Upper lobe of right lung (tissue), 1 donor: Measurements from ENCODE around the gene EYS. TPM values are rescaled to one million over a fixed set of nuclear protein-coding genes. Genes with fewer than 3 reads are reported as not detected.
A peak's percentile ranks its signal among the peaks of the same experiment; 100 is the strongest.
"Not testable (repeated sequence)": the region's sequence is repeated elsewhere in the genome, so short reads cannot be mapped to it uniquely, and the experiment has no call there.

Experiments
- ATAC-seq: fragments of 200-7000 bp; cut with Tn5 transposase; one replicate; pipeline ENCODE4 v1.9.1; 2020; ENCODE audit warnings: mild to moderate bottlenecking, moderate library complexity
- DNase-seq: peaks from one replicate; pipeline ENCODE4 v3.0.0-alpha.2; 2020
- H3K27ac ChIP-seq: fragments of 200-600 bp; one replicate; pipeline ENCODE4 v1.8.0; 2022
- H3K27me3 ChIP-seq: fragments of 200-600 bp; one replicate; pipeline ENCODE4 v1.8.0; 2022; ENCODE audit warnings: mild to moderate bottlenecking
- H3K36me3 ChIP-seq: fragments of 200-600 bp; one replicate; pipeline ENCODE4 v1.8.0; 2022
- H3K4me1 ChIP-seq: fragments of 200-600 bp; one replicate; pipeline ENCODE4 v1.8.0; 2022
- H3K4me3 ChIP-seq: fragments of 200-600 bp; one replicate; pipeline ENCODE4 v1.8.0; 2022; ENCODE audit warnings: mild to moderate bottlenecking
- H3K9me3 ChIP-seq: fragments of 200-600 bp; one replicate; pipeline ENCODE4 v1.8.0; 2022
- intact Hi-C: fragments of 100-400 bp; cut with DNase I; formaldehyde crosslinking; loops from one replicate; pipeline ENCODE4 v1.11.0; 2022
- total RNA-seq: library from RNA; stranded (reverse); fragmentation: NEBNext Ultra II Directional; extraction: Animal tissue kit (Norgen Biotek cat#: 25700); gene quantifications from one replicate; pipeline ENCODE4 v1.2.1, GENCODE V29; 2021
- TF ChIP-seq, protein P1 (sequence below): fragments of 200-600 bp; IDR thresholded peaks from one replicate; pipeline ENCODE4 v1.8.0; 2022; ENCODE audit warnings: antibody characterized with exemption
- donor health status: DM: no; HTN: yes; CAD: no; lungs with severe emphysema.

The EYS gene
- total RNA-seq, 1 donor from 2014 or later: not detected

DNA sequence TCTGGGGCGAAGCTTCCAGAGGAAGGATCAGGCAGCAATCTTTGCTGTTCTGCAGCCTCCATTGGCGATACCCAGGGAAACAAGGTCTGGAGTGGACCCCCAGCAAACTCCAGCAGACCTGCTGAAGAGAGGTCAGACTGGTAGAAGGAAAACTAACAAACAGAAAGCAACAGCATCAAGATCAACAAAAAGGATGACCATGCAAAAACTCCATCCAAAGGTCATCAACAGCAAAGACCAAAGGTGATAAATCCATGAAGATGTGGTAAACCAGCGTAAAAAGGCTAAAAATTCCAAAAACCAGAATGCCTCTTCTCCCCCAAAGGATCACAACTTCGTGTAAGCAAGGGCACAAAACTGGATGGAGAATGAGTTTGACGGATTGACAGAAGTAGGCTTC, 1818.6 kb downstream of the EYS start:
- TF ChIP-seq, protein P1, sequence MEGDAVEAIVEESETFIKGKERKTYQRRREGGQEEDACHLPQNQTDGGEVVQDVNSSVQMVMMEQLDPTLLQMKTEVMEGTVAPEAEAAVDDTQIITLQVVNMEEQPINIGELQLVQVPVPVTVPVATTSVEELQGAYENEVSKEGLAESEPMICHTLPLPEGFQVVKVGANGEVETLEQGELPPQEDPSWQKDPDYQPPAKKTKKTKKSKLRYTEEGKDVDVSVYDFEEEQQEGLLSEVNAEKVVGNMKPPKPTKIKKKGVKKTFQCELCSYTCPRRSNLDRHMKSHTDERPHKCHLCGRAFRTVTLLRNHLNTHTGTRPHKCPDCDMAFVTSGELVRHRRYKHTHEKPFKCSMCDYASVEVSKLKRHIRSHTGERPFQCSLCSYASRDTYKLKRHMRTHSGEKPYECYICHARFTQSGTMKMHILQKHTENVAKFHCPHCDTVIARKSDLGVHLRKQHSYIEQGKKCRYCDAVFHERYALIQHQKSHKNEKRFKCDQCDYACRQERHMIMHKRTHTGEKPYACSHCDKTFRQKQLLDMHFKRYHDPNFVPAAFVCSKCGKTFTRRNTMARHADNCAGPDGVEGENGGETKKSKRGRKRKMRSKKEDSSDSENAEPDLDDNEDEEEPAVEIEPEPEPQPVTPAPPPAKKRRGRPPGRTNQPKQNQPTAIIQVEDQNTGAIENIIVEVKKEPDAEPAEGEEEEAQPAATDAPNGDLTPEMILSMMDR: no peak
- no peaks in the 10 kb centered on the region for H3K9me3 ChIP-seq
- H3K36me3 ChIP-seq: no peaks in the 10 kb centered on the region
- intact Hi-C loops: no loop called here
- DNase-seq: no peak
- ATAC-seq: no peak
- H3K4me1 ChIP-seq: no peaks in the 10 kb centered on the region
- H3K4me3 ChIP-seq: no peak overlapping the region
- no peaks in the 10 kb centered on the region for H3K27me3 ChIP-seq
- no peak overlapping the region for H3K27ac ChIP-seq

DNA sequence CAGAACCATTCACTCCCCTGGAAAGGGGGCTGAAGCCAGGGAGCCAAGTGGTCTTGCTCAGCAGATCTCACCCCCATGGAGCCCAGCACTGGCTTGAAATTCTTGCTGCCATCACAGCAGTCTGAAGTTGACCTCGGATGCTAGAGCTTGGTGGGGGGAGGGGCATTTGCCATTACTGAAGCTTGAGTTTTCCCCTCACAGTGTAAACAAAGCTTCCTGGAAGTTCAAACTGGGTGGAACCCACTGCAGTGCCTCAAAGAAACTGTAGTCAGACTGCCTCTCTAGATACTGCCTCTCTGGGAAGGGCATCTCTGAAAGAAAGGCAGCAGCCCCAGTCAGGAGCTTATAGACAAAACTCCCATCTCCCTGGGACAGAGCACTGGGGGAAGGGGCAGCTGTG, 1819.2 kb downstream of the EYS start:
- DNase-seq, H3K9me3 ChIP-seq, H3K27ac ChIP-seq, H3K4me3 ChIP-seq, H3K36me3 ChIP-seq, ATAC-seq, H3K4me1 ChIP-seq, H3K27me3 ChIP-seq, intact Hi-C loops: not testable (repeated sequence)

DNA sequence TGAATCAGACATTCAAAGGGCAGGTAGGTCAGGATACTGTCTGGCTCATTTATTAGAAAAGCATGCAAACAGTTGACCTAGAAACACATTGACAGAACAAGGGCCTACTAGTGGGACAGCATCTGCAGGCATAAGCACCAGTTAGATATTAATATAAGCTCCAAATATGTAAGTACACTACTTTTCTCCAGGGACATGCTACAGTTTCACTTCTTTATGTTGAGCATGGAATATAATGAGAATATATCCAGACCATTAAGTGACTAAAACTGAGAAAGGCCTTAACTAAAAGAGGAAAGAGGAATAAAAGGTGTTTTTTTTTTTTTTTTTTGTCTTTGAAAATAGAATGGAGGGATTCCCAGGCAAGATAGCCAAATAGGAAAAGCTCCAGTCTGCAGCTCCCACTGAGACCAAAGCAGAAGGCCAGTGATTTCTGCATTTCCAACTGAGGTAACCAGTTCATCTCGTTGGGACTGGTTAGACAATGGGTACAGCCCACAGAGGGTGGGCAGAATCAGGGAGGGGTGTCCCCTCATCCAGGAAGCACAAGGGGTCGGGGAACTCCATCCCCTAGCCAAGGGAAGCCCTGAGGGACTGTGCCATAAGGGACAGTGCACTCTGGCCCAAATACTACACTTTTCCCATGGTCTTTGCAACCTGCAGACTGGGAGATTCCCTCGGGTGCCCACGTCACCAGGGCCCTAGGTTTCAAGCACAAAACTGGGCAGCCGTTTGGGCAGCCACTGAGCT, 1819.8 kb downstream of the EYS start:
- H3K27me3 ChIP-seq: no peaks in the 10 kb centered on the region

DNA sequence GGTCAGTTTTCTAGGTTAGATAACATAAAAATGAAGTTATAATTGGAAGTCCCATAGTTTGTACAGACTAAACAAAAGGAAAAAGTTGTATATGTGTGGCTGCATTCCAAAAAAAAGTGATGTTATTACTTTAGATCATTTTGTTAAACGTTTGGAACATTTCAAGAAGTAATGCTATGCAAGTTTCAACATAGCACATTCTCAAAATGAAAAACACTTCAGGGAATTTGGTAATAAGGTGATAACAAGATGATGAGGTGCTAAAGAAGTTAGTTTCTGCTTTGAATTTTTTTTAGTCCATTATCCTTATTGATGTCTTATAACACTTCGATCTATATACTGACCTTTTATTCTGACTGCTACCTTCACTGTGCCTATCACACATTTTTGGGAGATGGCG, 1820.7 kb downstream of the EYS start:
- H3K4me3 ChIP-seq: no peak overlapping the region
- no peak overlapping the region for H3K27ac ChIP-seq
- DNase-seq (no peak), ATAC-seq (no peak)
- no peaks in the 10 kb centered on the region for H3K4me1 ChIP-seq
- TF ChIP-seq, protein P1: no peak
- no peaks in the 10 kb centered on the region for H3K27me3 ChIP-seq
- no peaks in the 10 kb centered on the region for H3K36me3 ChIP-seq
- intact Hi-C loops: no loop called here
- H3K9me3 ChIP-seq: no peaks in the 10 kb centered on the region

More for the DNA sequence above, 1819.8 kb downstream of the EYS start:
- Histone ChIP-seq H3K4me3 (no peak overlapping the region), H3K4me1 (no peaks in the 10 kb centered on the region), H3K9me3 (no peaks in the 10 kb centered on the region), H3K27ac (no peak overlapping the region), H3K36me3 (no peaks in the 10 kb centered on the region)
- TF ChIP-seq, protein P1: no peak
- ATAC-seq (no peak), DNase-seq (no peak)
- intact Hi-C loops: no loop called here

DNA sequence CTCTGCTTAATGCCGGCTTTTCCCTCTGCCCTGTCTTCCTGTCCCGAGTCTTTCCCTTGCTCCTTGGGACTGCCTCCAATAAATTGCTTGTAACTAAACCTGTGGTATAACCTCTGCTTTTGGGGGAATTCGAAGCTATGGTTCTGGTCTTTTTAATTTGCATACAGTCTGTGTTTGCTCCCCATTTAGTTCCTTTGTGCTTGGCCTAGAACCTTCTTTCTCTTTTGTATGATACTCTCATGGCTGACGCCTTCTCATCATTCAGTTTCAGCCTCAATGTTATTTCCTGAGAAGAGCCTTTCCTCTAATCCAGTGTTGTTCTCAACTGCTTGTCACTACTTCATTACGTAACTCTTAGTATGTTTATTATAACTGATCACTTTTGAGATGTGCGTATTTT, 1823.4 kb downstream of the EYS start:
- intact Hi-C loops: no loop called here
- Histone ChIP-seq H3K27me3 (no peaks in the 10 kb centered on the region), H3K9me3 (no peaks in the 10 kb centered on the region), H3K4me1 (no peaks in the 10 kb centered on the region), H3K27ac (no peak overlapping the region), H3K4me3 (no peak overlapping the region), H3K36me3 (no peaks in the 10 kb centered on the region)
- TF ChIP-seq, protein P1: no peak
- DNase-seq (no peak), ATAC-seq (no peak)

DNA sequence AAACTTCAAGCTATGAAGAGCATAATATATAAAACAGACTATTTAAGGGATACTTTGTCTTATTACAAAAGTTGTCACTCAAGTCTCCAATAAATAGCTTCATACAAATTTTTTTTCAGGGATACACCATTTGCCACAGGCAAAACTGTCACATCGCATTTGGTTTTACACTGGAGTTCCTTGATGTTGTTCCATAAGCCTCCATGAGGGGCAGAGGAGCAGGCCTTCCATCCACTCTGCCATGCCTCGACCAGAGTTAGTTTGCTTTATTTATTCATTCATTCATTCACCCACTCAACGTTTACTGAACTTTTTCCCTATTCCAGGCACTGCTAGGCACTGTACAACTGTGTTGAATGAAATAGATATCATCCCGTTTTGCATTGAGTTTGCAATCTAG, 1824.8 kb downstream of the EYS start:
- Histone ChIP-seq H3K27me3 (no peaks in the 10 kb centered on the region), H3K9me3 (no peaks in the 10 kb centered on the region), H3K36me3 (no peaks in the 10 kb centered on the region), H3K4me3 (no peak overlapping the region), H3K27ac (no peak overlapping the region), H3K4me1 (no peaks in the 10 kb centered on the region)
- TF ChIP-seq, protein P1: peak; percentile 8
- intact Hi-C loops: no loop called here
- no peak for ATAC-seq
- no peak for DNase-seq
